SK-N-SH (cell line): ENCODE measurements around the gene CCDC93. TPM values are rescaled to one million over a fixed set of nuclear protein-coding genes. Genes with fewer than 3 reads are reported as not detected.

Experiments
- CTCF ChIA-PET: fragments of 300-600, 350-600 bp; formaldehyde crosslinking; extraction: SDS; loops from one replicate; lab custom pipeline; 2021; lab: Yijun Ruan, JAX
- POLR2A ChIA-PET: fragments of 350-600 bp; sonication (Branson Sonifier 250); formaldehyde crosslinking; extraction: SDS; loops from one replicate; lab custom pipeline; 2020; ENCODE audit warnings: antibody characterized with exemption, inconsistent platforms; lab: Yijun Ruan, JAX
- DNase-seq: peaks from one replicate; pipeline ENCODE4 v3.0.0; 2012
- H2AFZ ChIP-seq: fragments of 200-600 bp; sonication (generic); 2 replicates; pipeline ENCODE4 v1.8.1; 2016; ENCODE audit warnings: antibody characterized with exemption, mild to moderate bottlenecking, low read depth
- H3F3A ChIP-seq: fragments of 200-600 bp; sonication (generic); replicated peaks from 2 replicates; pipeline ENCODE3; 2016; ENCODE audit warnings: antibody characterized with exemption, mild to moderate bottlenecking; ENCODE audit not compliant: insufficient read depth
- H3K27ac ChIP-seq, 2 experiments: fragments of 200-500 bp in 1 of 2; fragments of 200-600 bp in 1 of 2; sonication (Bioruptor generic) in 1 of 2; sonication (generic), shearing (Covaris generic) in 1 of 2; 2 replicates each; pipeline versions ENCODE4 v1.5.1 to v1.6.1; 2014 to 2016; ENCODE audit warnings: low read depth in 2 of 2, inconsistent platforms in 1 of 2, low read length in 1 of 2, mild to moderate bottlenecking in 1 of 2, mixed read lengths in 1 of 2
- H3K27me3 ChIP-seq: fragments of 200-600 bp; sonication (generic), shearing (Covaris generic); 2 replicates; pipeline ENCODE4 v1.6.1; 2016; ENCODE audit warnings: mixed run types; ENCODE audit not compliant: insufficient read depth
- H3K36me3 ChIP-seq, 2 experiments: fragments of 200-500 bp in 1 of 2; fragments of 200-600 bp in 1 of 2; sonication (Bioruptor generic) in 1 of 2; sonication (generic) in 1 of 2; replicated peaks in 1 of 2; 2 replicates each; pipeline versions ENCODE3 to v1.5.1; 2014 to 2016; ENCODE audit warnings: low read length in 1 of 2, mild to moderate bottlenecking in 1 of 2; ENCODE audit not compliant: insufficient read depth in 2 of 2, control insufficient read depth in 1 of 2
- H3K4me1 ChIP-seq, 2 experiments: fragments of 200-500 bp in 1 of 2; fragments of 200-600 bp in 1 of 2; sonication (Bioruptor generic) in 1 of 2; sonication (generic), shearing (Covaris generic) in 1 of 2; 2 replicates each; pipeline versions ENCODE4 v1.5.1 to v1.6.1; 2014 to 2016; ENCODE audit warnings: low read depth in 1 of 2, low read length in 1 of 2, mixed run types in 1 of 2; ENCODE audit not compliant: insufficient read depth in 2 of 2, control insufficient read depth in 1 of 2
- H3K4me2 ChIP-seq: fragments of 200-600 bp; sonication (generic), shearing (Covaris generic); 2 replicates; pipeline ENCODE4 v1.6.1; 2017; ENCODE audit warnings: mixed run types
- H3K4me3 ChIP-seq, 2 experiments: fragments of 200-500 bp in 1 of 2; fragments of 200-600 bp in 1 of 2; sonication (Bioruptor generic) in 1 of 2; sonication (generic), shearing (Covaris generic) in 1 of 2; 2 replicates each; pipeline versions ENCODE4 v1.5.1 to v1.8.1; 2014 to 2016; ENCODE audit warnings: low read depth in 2 of 2, inconsistent platforms in 1 of 2, low read length in 1 of 2, mild to moderate bottlenecking in 1 of 2, mixed read lengths in 1 of 2, moderate library complexity in 1 of 2
- H3K79me2 ChIP-seq: fragments of 200-600 bp; sonication (generic); 2 replicates; pipeline ENCODE4 v1.8.1; 2017; ENCODE audit warnings: mild to moderate bottlenecking; ENCODE audit not compliant: insufficient read depth
- H3K9ac ChIP-seq: fragments of 200-600 bp; sonication (generic); 2 replicates; pipeline ENCODE4 v1.6.1; 2017; ENCODE audit warnings: mixed run types
- H3K9me2 ChIP-seq: fragments of 200-600 bp; sonication (generic); 2 replicates; pipeline ENCODE4 v1.6.1; 2017; ENCODE audit warnings: mixed run types
- H3K9me3 ChIP-seq: fragments of 200-600 bp; sonication (generic); 2 replicates; pipeline ENCODE4 v1.6.1; 2017; ENCODE audit warnings: mixed run types, mild to moderate bottlenecking, moderate library complexity
- H4K20me1 ChIP-seq: fragments of 200-600 bp; sonication (generic); 2 replicates; pipeline ENCODE4 v1.6.1; 2017; ENCODE audit warnings: mild to moderate bottlenecking, mixed run types; ENCODE audit not compliant: insufficient read depth
- CHD2 ChIP-seq: fragments of 150-350 bp; IDR thresholded peaks from 2 replicates; pipeline ENCODE4 v1.6.1; 2018; ENCODE audit warnings: low read length; ENCODE audit not compliant: partially characterized antibody
- CTCF ChIP-seq: fragments of 200-600 bp; sonication (generic); IDR thresholded peaks from 2 replicates; pipeline ENCODE4 v1.6.1; 2017; ENCODE audit warnings: antibody characterized with exemption, mild to moderate bottlenecking, moderate library complexity
- EP300 ChIP-seq, 2 experiments: IDR thresholded peaks; 2 replicates each; pipeline versions ENCODE4 v1.4.0 to v1.6.1; 2012; ENCODE audit warnings: borderline replicate concordance in 1 of 2, low read depth in 1 of 2, low read length in 1 of 2
- FOXM1 ChIP-seq: IDR thresholded peaks from 2 replicates; pipeline ENCODE4 v1.4.0; 2012; ENCODE audit warnings: low read depth, mild to moderate bottlenecking
- MAX ChIP-seq: IDR thresholded peaks from 2 replicates; pipeline ENCODE4 v1.4.0; 2012; ENCODE audit warnings: low read depth
- MEF2A ChIP-seq: IDR thresholded peaks from 2 replicates; pipeline ENCODE4 v1.4.0; 2012; ENCODE audit warnings: low read depth, borderline replicate concordance
- NFIC ChIP-seq: IDR thresholded peaks from 2 replicates; pipeline ENCODE4 v1.4.0; 2012; ENCODE audit warnings: borderline replicate concordance
- NRF1 ChIP-seq: IDR thresholded peaks from 2 replicates; pipeline ENCODE4 v1.6.1; 2012; ENCODE audit warnings: low read depth, mild to moderate bottlenecking, low read length
- POLR2AphosphoS5 ChIP-seq: IDR thresholded peaks from 2 replicates; pipeline ENCODE4 v1.6.1; 2012; ENCODE audit warnings: low read depth, low read length
- RAD21 ChIP-seq: IDR thresholded peaks from 2 replicates; pipeline ENCODE4 v1.6.1; 2012; ENCODE audit warnings: mild to moderate bottlenecking, low read length
- RCOR1 ChIP-seq: fragments of 150-350 bp; IDR thresholded peaks from 2 replicates; pipeline ENCODE4 v1.6.1; 2017; ENCODE audit warnings: antibody characterized with exemption, low read length
- REST ChIP-seq: IDR thresholded peaks from 2 replicates; pipeline ENCODE4 v1.6.1; 2012; ENCODE audit warnings: mild to moderate bottlenecking, low read depth, low read length, moderate library complexity
- SIN3A ChIP-seq: IDR thresholded peaks from 2 replicates; pipeline ENCODE4 v1.6.1; 2012; ENCODE audit warnings: low read depth, mild to moderate bottlenecking, low read length, moderate library complexity, borderline replicate concordance
- SMC3 ChIP-seq: IDR thresholded peaks from 2 replicates; pipeline ENCODE4 v1.6.1; 2012; ENCODE audit warnings: low read depth, low read length, improper control_type of control experiment
- USF1 ChIP-seq: IDR thresholded peaks from 2 replicates; pipeline ENCODE4 v1.4.0; 2012; ENCODE audit warnings: low read depth, borderline replicate concordance
- USF2 ChIP-seq: fragments of 150-350 bp; IDR thresholded peaks from 2 replicates; pipeline ENCODE4 v1.6.1; 2017; ENCODE audit warnings: antibody characterized with exemption, low read length, low read depth, borderline replicate concordance
- YY1 ChIP-seq: IDR thresholded peaks from 2 replicates; pipeline ENCODE4 v1.4.0; 2012; ENCODE audit warnings: low read depth, mild to moderate bottlenecking
- WGBS: methylation state at CpG from one replicate; pipeline ENCODE4 v1.1.6; 2017; ENCODE audit warnings: low lambda C conversion rate; 5-methylcytosine and 5-hydroxymethylcytosine counted together
- polyA plus RNA-seq, 3 experiments: library from polyadenylated mRNA; depleted of rRNA; stranded (reverse); fragments of >200 nt; gene quantifications; 2 replicates each; pipeline ENCODE4 v1.2.3, GENCODE V29; 2012

The CCDC93 gene
- polyA plus RNA-seq, 1 of the 3 experiments (the other 2 are of a cell fraction) = 11.7 TPM

- no peak for TF ChIP-seq REST
- no peak for TF ChIP-seq RAD21
- TF ChIP-seq USF2 = no peak
- peak; percentile 84 for TF ChIP-seq FOXM1
- no peak for TF ChIP-seq CTCF
- TF ChIP-seq NFIC = peak; percentile 21
- peak; percentile 12 for TF ChIP-seq CHD2
- no peak for TF ChIP-seq MEF2A
- TF ChIP-seq NRF1 = no peak
- peak; percentile 70 to 80; a peak in 3 of 4 replicates for TF ChIP-seq EP300 (IDR thresholded peaks at IDR 0.05; ENCODE audit: borderline replicate concordance in 1 of 2, low read depth in 1 of 2, low read length in 1 of 2)
- no peak for TF ChIP-seq YY1
- TF ChIP-seq SMC3 = no peak
- TF ChIP-seq SIN3A = 0 out of 2 replicates have a peak, but pooled peaks have one; percentile 16
Observed at GRCh38 chr2:117983040-117983439, 30.8 kb downstream of the CCDC93 start (continued).

GRCh38 chr2:117982376-117983033, 31.4 kb downstream of the CCDC93 start:
- no peaks in the 10 kb centered on the region for H3K9me3 ChIP-seq
- CTCF ChIA-PET = no interaction called here
- H3K27ac ChIP-seq = peak overlapping the region; percentile 63 to 99

More at GRCh38 chr2:117982376-117983033, 31.4 kb downstream of the CCDC93 start:
- TF ChIP-seq MAX (no peak), USF1 (no peak), RCOR1 (no peak), POLR2AphosphoS5 (no peak), SIN3A (no peak), CTCF (peak; percentile 42)
- Histone ChIP-seq H3K79me2 (peaks cover 19% of the 10 kb centered on the region; the same call in 1 of the 2 replicates), H3K9ac (no peak overlapping the region), H3K4me1 (peaks cover 26 to 53% of the 10 kb centered on the region in 2 experiments), H2AFZ (no peak overlapping the region), H3K4me2 (peak overlapping the region; percentile 21; the same call in 1 of the 2 replicates), H3K36me3 (peaks cover 7 to 16% of the 10 kb centered on the region in 2 experiments), H3F3A (peaks cover 46% of the 10 kb centered on the region), H3K4me3 (no peak overlapping the region), H3K27me3 (no peaks in the 10 kb centered on the region), H4K20me1 (no peaks in the 10 kb centered on the region), H3K9me2 (no peaks in the 10 kb centered on the region)
- WGBS = 84% methylated on average over 5 of the region's 5 CpGs
- no peak for DNase-seq
- POLR2A ChIA-PET = no interaction called here
